Uterus (tissue), 2 donors: ENCODE measurements around the gene DDX49.

Experiments used
- CTCF ChIP-seq, 4 experiments: fragments of 200-600 bp in 2 of 4; fragments of 450-650 bp in 2 of 4; sonication (generic) in 2 of 4; IDR thresholded peaks; one replicate each; pipeline ENCODE4 v1.5.1; 2016 to 2019; ENCODE audit warnings: antibody characterized with exemption in 4 of 4, mild to moderate bottlenecking in 2 of 4, moderate library complexity in 1 of 4
- POLR2A ChIP-seq, 2 donors: fragments of 450-650 bp; IDR thresholded peaks; one replicate each; pipeline ENCODE4 v1.6.1; 2016; ENCODE audit warnings: antibody characterized with exemption in 2 of 2, mild to moderate bottlenecking in 1 of 2, moderate library complexity in 1 of 2

- TF ChIP-seq CTCF (IDR thresholded peaks at IDR 0.05) (no peak), POLR2A (IDR thresholded peaks at IDR 0.05) (no peak)
Observed at GRCh38 chr19:18949858-18950257, 30.3 kb downstream of the DDX49 start.
